Neural cell (in vitro differentiated cells): Measurements from ENCODE around the gene RBM33. TPM values are rescaled to one million over a fixed set of nuclear protein-coding genes. Genes with fewer than 3 reads are reported as not detected.

Experiments used
- H2AFZ ChIP-seq: fragments of 200-600, 300-800 bp; sonication (generic), shearing (Covaris generic); 2 replicates; pipeline ENCODE4 v1.6.0; 2014; ENCODE audit warnings: low read depth, mild to moderate bottlenecking, antibody characterized with exemption, low read length, moderate library complexity
- H3F3A ChIP-seq: fragments of 200-600 bp; shearing (Covaris generic); 2 replicates; pipeline ENCODE4 v1.6.1; 2016; ENCODE audit warnings: mild to moderate bottlenecking, moderate library complexity, mixed read lengths, antibody characterized with exemption, low read length; ENCODE audit not compliant: insufficient read depth, poor library complexity, severe bottlenecking
- H3K27ac ChIP-seq: fragments of 200-600, 300-800 bp; sonication (generic), shearing (Covaris generic); 2 replicates; pipeline ENCODE4 v1.5.1; 2014; ENCODE audit warnings: mild to moderate bottlenecking, low read length, moderate library complexity
- H3K27me3 ChIP-seq: fragments of 300-800, 200-600 bp; sonication (generic), shearing (Covaris generic); 2 replicates; pipeline ENCODE4 v1.6.0; 2014; ENCODE audit warnings: mild to moderate bottlenecking, low read depth, low read length, moderate library complexity; ENCODE audit not compliant: insufficient read depth
- H3K36me3 ChIP-seq: fragments of 300-800, 200-600 bp; sonication (generic), shearing (Covaris generic); 2 replicates; pipeline ENCODE4 v1.5.1; 2014; ENCODE audit warnings: mild to moderate bottlenecking, antibody characterized with exemption, low read length, moderate library complexity; ENCODE audit not compliant: insufficient read depth
- H3K4me2 ChIP-seq: fragments of 300-800, 200-600 bp; sonication (generic), shearing (Covaris generic); 2 replicates; pipeline ENCODE4 v1.6.0; 2014; ENCODE audit warnings: mild to moderate bottlenecking, low read length
- H3K4me3 ChIP-seq: fragments of 300-800, 200-600 bp; sonication (generic), shearing (Covaris generic); 2 replicates; pipeline ENCODE4 v1.5.1; 2014; ENCODE audit warnings: mild to moderate bottlenecking, low read length, moderate library complexity
- H3K79me2 ChIP-seq: fragments of 200-600 bp; shearing (Covaris generic); replicated peaks from 2 replicates; pipeline ENCODE4 v1.6.0; 2014; ENCODE audit warnings: mild to moderate bottlenecking, low read length, moderate library complexity; ENCODE audit not compliant: insufficient read depth
- H3K9ac ChIP-seq: fragments of 300-800, 200-600 bp; sonication (generic), shearing (Covaris generic); 2 replicates; pipeline ENCODE4 v1.6.1; 2016; ENCODE audit warnings: mild to moderate bottlenecking, low read length, mixed read lengths
- H3K9me2 ChIP-seq: fragments of 200-600 bp; shearing (Covaris generic); 2 replicates; pipeline ENCODE4 v1.6.1; 2016; ENCODE audit warnings: mild to moderate bottlenecking, low read length, mixed read lengths; ENCODE audit not compliant: insufficient read depth
- H3K9me3 ChIP-seq: fragments of 200-600, 300-800 bp; sonication (generic), shearing (Covaris generic); 2 replicates; pipeline ENCODE4 v1.6.1; 2016; ENCODE audit warnings: mild to moderate bottlenecking, mixed run types, low read length, moderate library complexity, mixed read lengths
- H4K20me1 ChIP-seq: fragments of 200-600 bp; shearing (Covaris generic); 2 replicates; pipeline ENCODE4 v1.6.1; 2016; ENCODE audit warnings: mild to moderate bottlenecking, mixed run types; ENCODE audit not compliant: insufficient read depth
- CTCF ChIP-seq: fragments of 450-650 bp; IDR thresholded peaks from 2 replicates; pipeline ENCODE4 v1.5.1; 2014; ENCODE audit warnings: antibody characterized with exemption, mild to moderate bottlenecking, moderate library complexity; ENCODE audit not compliant: poor library complexity, severe bottlenecking
- EP300 ChIP-seq: fragments of 450-650 bp; conservative IDR thresholded peaks from 2 replicates; pipeline ENCODE4 v1.6.1; 2014; ENCODE audit warnings: antibody characterized with exemption, mild to moderate bottlenecking, moderate library complexity; ENCODE audit not compliant: poor library complexity, severe bottlenecking
- EZH2 ChIP-seq: fragments of 200-600, 300-800 bp; shearing (Covaris generic), sonication (generic); IDR thresholded peaks from 2 replicates; pipeline ENCODE4 v1.6.1; 2014; ENCODE audit warnings: antibody characterized with exemption, low read length, borderline replicate concordance, mild to moderate bottlenecking; ENCODE audit not compliant: insufficient read depth, poor library complexity, severe bottlenecking
- MXI1 ChIP-seq: fragments of 450-650 bp; conservative IDR thresholded peaks from 2 replicates; pipeline ENCODE4 v1.6.1; 2014; ENCODE audit warnings: antibody characterized with exemption, mild to moderate bottlenecking; ENCODE audit not compliant: poor library complexity, severe bottlenecking
- POLR2AphosphoS5 ChIP-seq: IDR thresholded peaks from 2 replicates; pipeline ENCODE4 v1.6.1; 2012
- RAD21 ChIP-seq: fragments of 450-650 bp; conservative IDR thresholded peaks from 2 replicates; pipeline ENCODE4 v1.6.1; 2014; ENCODE audit warnings: antibody characterized with exemption, mild to moderate bottlenecking, moderate library complexity
- REST ChIP-seq: IDR thresholded peaks from 2 replicates; pipeline ENCODE4 v1.6.1; 2012; ENCODE audit warnings: borderline replicate concordance
- SMC3 ChIP-seq: fragments of 450-650 bp; conservative IDR thresholded peaks from 2 replicates; pipeline ENCODE4 v1.6.1; 2014; ENCODE audit warnings: antibody characterized with exemption, mild to moderate bottlenecking, moderate library complexity; ENCODE audit not compliant: poor library complexity
- TAF1 ChIP-seq: IDR thresholded peaks from 2 replicates; pipeline ENCODE4 v1.6.1; 2012; ENCODE audit warnings: low read depth
- polyA plus RNA-seq: library from polyadenylated mRNA; depleted of rRNA; stranded (reverse); fragments of >200 nt; gene quantifications from 2 replicates; pipeline ENCODE4 v1.2.3, GENCODE V29; 2014

Gene RBM33
- polyA plus RNA-seq, 1 donor from 2014 or later, result 53.2 TPM

GRCh38 chr7:155699180-155699579 lies 54.7 kb downstream of the RBM33 start:
- H3K9me2 ChIP-seq, result no peaks in the 10 kb centered on the region
- no peak overlapping the region for H3K9ac ChIP-seq
- H3K9me3 ChIP-seq, result no peaks in the 10 kb centered on the region
- H2AFZ ChIP-seq, result no peak overlapping the region
- no peaks in the 10 kb centered on the region for H3F3A ChIP-seq
- no peak for TF ChIP-seq POLR2AphosphoS5
- no peak for TF ChIP-seq EZH2
- no peak for TF ChIP-seq EP300
- TF ChIP-seq CTCF, result no peak
- no peak for TF ChIP-seq TAF1
- TF ChIP-seq REST, result no peak
- no peak for TF ChIP-seq SMC3
- no peak for TF ChIP-seq MXI1
- TF ChIP-seq RAD21, result no peak
- H3K4me2 ChIP-seq, result no peak overlapping the region
- H3K27me3 ChIP-seq, result no peaks in the 10 kb centered on the region
- H3K79me2 ChIP-seq, result peaks cover 37% of the 10 kb centered on the region
- no peak overlapping the region for H3K27ac ChIP-seq
- no peak overlapping the region for H3K4me3 ChIP-seq
- H4K20me1 ChIP-seq, result no peaks in the 10 kb centered on the region
- H3K36me3 ChIP-seq, result peaks cover 9% of the 10 kb centered on the region

- Histone ChIP-seq H3K4me3 (no peak overlapping the region), H3K9me2 (no peaks in the 10 kb centered on the region), H3K9me3 (no peaks in the 10 kb centered on the region), H2AFZ (no peak overlapping the region), H3K79me2 (peaks cover 26% of the 10 kb centered on the region), H3F3A (no peaks in the 10 kb centered on the region), H3K9ac (no peak overlapping the region), H3K27ac (no peak overlapping the region), H3K4me2 (no peak overlapping the region), H3K36me3 (peaks cover 9% of the 10 kb centered on the region), H3K27me3 (no peaks in the 10 kb centered on the region), H4K20me1 (no peaks in the 10 kb centered on the region)
- no peak for TF ChIP-seq RAD21
These were observed 56.4 kb downstream of the RBM33 start for GRCh38 chr7:155700847-155701246.

- H3K9ac ChIP-seq, result no peak overlapping the region
- no peak overlapping the region for H3K4me2 ChIP-seq
- no peaks in the 10 kb centered on the region for H3K9me2 ChIP-seq
- H3K36me3 ChIP-seq, result peaks cover 9% of the 10 kb centered on the region
- H3K9me3 ChIP-seq, result no peaks in the 10 kb centered on the region
- no peak overlapping the region for H2AFZ ChIP-seq
- peaks cover 16% of the 10 kb centered on the region for H3K79me2 ChIP-seq
- TF ChIP-seq SMC3 (no peak), EP300 (no peak), TAF1 (no peak), EZH2 (no peak), POLR2AphosphoS5 (no peak), MXI1 (no peak), RAD21 (no peak), CTCF (no peak), REST (no peak)
- H3K27me3 ChIP-seq, result no peaks in the 10 kb centered on the region
- H3F3A ChIP-seq, result no peaks in the 10 kb centered on the region
- H3K4me3 ChIP-seq, result no peak overlapping the region
- H3K27ac ChIP-seq, result no peak overlapping the region
- H4K20me1 ChIP-seq, result no peaks in the 10 kb centered on the region
These were observed 57.6 kb downstream of the RBM33 start for GRCh38 chr7:155701972-155702544.
